WTC11 (cell line): ENCODE data around the gene CDK5R2. TPM values are rescaled to one million over a fixed set of nuclear protein-coding genes. Genes with fewer than 3 reads are reported as not detected.

ENCODE experiments used
- ATAC-seq: fragments of 200-7000 bp; cut with Tn5 transposase; 2 replicates; pipeline ENCODE4 v1.10.0; 2021; ENCODE audit warnings: mild to moderate bottlenecking, moderate library complexity
- CTCF ChIA-PET: fragments of 300-600 bp; sonication (Branson Sonifier 250); formaldehyde crosslinking; loops from one replicate; lab custom pipeline; 2021; ENCODE audit warnings: antibody characterized with exemption; lab: Charles Lee
- POLR2A ChIA-PET: fragments of 350-600 bp; sonication (Branson Sonifier 250); formaldehyde crosslinking; loops from one replicate; lab custom pipeline; 2021; ENCODE audit warnings: antibody characterized with exemption; lab: Charles Lee
- DNase-seq: peaks from one replicate; pipeline ENCODE4 v3.0.0; 2021; ENCODE audit warnings: low spot score
- H3K27ac Mint-ChIP-seq: 2 replicates; pipeline ENCODE4 v1.8.0; 2021; ENCODE audit warnings: mixed read lengths
- H3K27me3 Mint-ChIP-seq: 2 replicates; pipeline ENCODE4 v1.8.0; 2021; ENCODE audit warnings: low read depth, mild to moderate bottlenecking, moderate library complexity, mixed read lengths
- H3K36me3 Mint-ChIP-seq: 2 replicates; pipeline ENCODE4 v1.8.0; 2021; ENCODE audit warnings: mixed read lengths
- H3K4me1 Mint-ChIP-seq: 2 replicates; pipeline ENCODE4 v1.8.0; 2022; ENCODE audit warnings: mixed read lengths
- H3K4me3 Mint-ChIP-seq: 2 replicates; pipeline ENCODE4 v1.8.0; 2021; ENCODE audit warnings: mild to moderate bottlenecking, moderate library complexity, mixed read lengths
- H3K9me3 Mint-ChIP-seq: 2 replicates; pipeline ENCODE4 v1.8.0; 2021; ENCODE audit warnings: mixed read lengths
- CREB1 ChIP-seq: sonication (generic); formaldehyde crosslinking; IDR thresholded peaks from 2 replicates; pipeline ENCODE4 v1.8.0; 2023; ENCODE audit warnings: mild to moderate bottlenecking, missing genetic modification reagents
- ESRRA ChIP-seq: sonication (generic); formaldehyde crosslinking; IDR thresholded peaks from 2 replicates; pipeline ENCODE4 v1.8.1; 2022; ENCODE audit warnings: mild to moderate bottlenecking, missing genetic modification reagents, borderline replicate concordance
- FOXJ3 ChIP-seq: sonication (generic); formaldehyde crosslinking; IDR thresholded peaks from 2 replicates; pipeline ENCODE4 v1.9.0; 2021; ENCODE audit warnings: missing genetic modification reagents, mild to moderate bottlenecking, borderline replicate concordance
- GABPB1 ChIP-seq: sonication (generic); formaldehyde crosslinking; IDR thresholded peaks from 2 replicates; pipeline ENCODE4 v1.8.1; 2023; ENCODE audit warnings: mild to moderate bottlenecking, missing genetic modification reagents
- JUN ChIP-seq: sonication (generic); formaldehyde crosslinking; IDR thresholded peaks from 2 replicates; pipeline ENCODE4 v1.8.0; 2023; ENCODE audit warnings: mild to moderate bottlenecking, missing genetic modification reagents
- MYBL2 ChIP-seq: sonication (generic); formaldehyde crosslinking; IDR thresholded peaks from 2 replicates; pipeline ENCODE4 v1.8.1; 2023; ENCODE audit warnings: mild to moderate bottlenecking, moderate library complexity, missing genetic modification reagents
- NFYB ChIP-seq: sonication (generic); formaldehyde crosslinking; conservative IDR thresholded peaks from 2 replicates; pipeline ENCODE4 v1.8.0; 2022; ENCODE audit warnings: low read depth, missing genetic modification reagents
- SMAD4 ChIP-seq: sonication (generic); formaldehyde crosslinking; IDR thresholded peaks from 2 replicates; pipeline ENCODE4 v1.8.0; 2022; ENCODE audit warnings: mild to moderate bottlenecking, missing genetic modification reagents
- TCF7 ChIP-seq: sonication (generic); formaldehyde crosslinking; IDR thresholded peaks from 2 replicates; pipeline ENCODE4 v1.8.0; 2022; ENCODE audit warnings: mild to moderate bottlenecking, low read depth, missing genetic modification reagents, moderate library complexity
- ZNF121 ChIP-seq: sonication (generic); formaldehyde crosslinking; IDR thresholded peaks from 2 replicates; pipeline ENCODE4 v1.8.0; 2023; ENCODE audit warnings: missing genetic modification reagents
- ZNF219 ChIP-seq: sonication (generic); formaldehyde crosslinking; IDR thresholded peaks from 2 replicates; pipeline ENCODE4 v1.8.0; 2023; ENCODE audit warnings: missing genetic modification reagents, mild to moderate bottlenecking, borderline replicate concordance
- ZNF232 ChIP-seq: sonication (generic); formaldehyde crosslinking; IDR thresholded peaks from 2 replicates; pipeline ENCODE4 v1.8.0; 2022; ENCODE audit warnings: mild to moderate bottlenecking, missing genetic modification reagents
- total RNA-seq: library from RNA; stranded (reverse); gene quantifications from 3 replicates; pipeline ENCODE4 v1.2.3, GENCODE V29; 2021
- TF ChIP-seq, protein P1 (sequence below): sonication (generic); formaldehyde crosslinking; IDR thresholded peaks from 2 replicates; pipeline ENCODE4 v1.8.0; 2022; ENCODE audit warnings: missing genetic modification reagents
- TF ChIP-seq, protein P2 (sequence below): sonication (generic); formaldehyde crosslinking; IDR thresholded peaks from 2 replicates; pipeline ENCODE4 v1.8.1; 2022; ENCODE audit warnings: mild to moderate bottlenecking, moderate library complexity, missing genetic modification reagents
- TF ChIP-seq, protein P3 (sequence below): sonication (generic); formaldehyde crosslinking; IDR thresholded peaks from 2 replicates; pipeline ENCODE4 v1.8.1; 2023; ENCODE audit warnings: mild to moderate bottlenecking, missing genetic modification reagents
- TF ChIP-seq, protein P4 (sequence below): sonication (generic); formaldehyde crosslinking; IDR thresholded peaks from 2 replicates; pipeline ENCODE4 v1.8.0; 2022; ENCODE audit warnings: mild to moderate bottlenecking, missing genetic modification reagents
- TF ChIP-seq, protein P5 (sequence below): sonication (generic); formaldehyde crosslinking; IDR thresholded peaks from 2 replicates; pipeline ENCODE4 v1.8.0; 2022; ENCODE audit warnings: mild to moderate bottlenecking, missing genetic modification reagents
- TF ChIP-seq, protein P6 (sequence below): fragments of 250-450 bp; sonication (Bioruptor Pico); IDR thresholded peaks from 2 replicates; pipeline ENCODE4 v1.8.0; 2021; ENCODE audit warnings: mild to moderate bottlenecking
- TF ChIP-seq, protein P7 (sequence below): sonication (generic); formaldehyde crosslinking; IDR thresholded peaks from 2 replicates; pipeline ENCODE4 v1.8.1; 2022; ENCODE audit warnings: missing genetic modification reagents, borderline replicate concordance

Gene CDK5R2
- total RNA-seq, 1 experiment from 2014 or later: 0.26 TPM

DNA sequence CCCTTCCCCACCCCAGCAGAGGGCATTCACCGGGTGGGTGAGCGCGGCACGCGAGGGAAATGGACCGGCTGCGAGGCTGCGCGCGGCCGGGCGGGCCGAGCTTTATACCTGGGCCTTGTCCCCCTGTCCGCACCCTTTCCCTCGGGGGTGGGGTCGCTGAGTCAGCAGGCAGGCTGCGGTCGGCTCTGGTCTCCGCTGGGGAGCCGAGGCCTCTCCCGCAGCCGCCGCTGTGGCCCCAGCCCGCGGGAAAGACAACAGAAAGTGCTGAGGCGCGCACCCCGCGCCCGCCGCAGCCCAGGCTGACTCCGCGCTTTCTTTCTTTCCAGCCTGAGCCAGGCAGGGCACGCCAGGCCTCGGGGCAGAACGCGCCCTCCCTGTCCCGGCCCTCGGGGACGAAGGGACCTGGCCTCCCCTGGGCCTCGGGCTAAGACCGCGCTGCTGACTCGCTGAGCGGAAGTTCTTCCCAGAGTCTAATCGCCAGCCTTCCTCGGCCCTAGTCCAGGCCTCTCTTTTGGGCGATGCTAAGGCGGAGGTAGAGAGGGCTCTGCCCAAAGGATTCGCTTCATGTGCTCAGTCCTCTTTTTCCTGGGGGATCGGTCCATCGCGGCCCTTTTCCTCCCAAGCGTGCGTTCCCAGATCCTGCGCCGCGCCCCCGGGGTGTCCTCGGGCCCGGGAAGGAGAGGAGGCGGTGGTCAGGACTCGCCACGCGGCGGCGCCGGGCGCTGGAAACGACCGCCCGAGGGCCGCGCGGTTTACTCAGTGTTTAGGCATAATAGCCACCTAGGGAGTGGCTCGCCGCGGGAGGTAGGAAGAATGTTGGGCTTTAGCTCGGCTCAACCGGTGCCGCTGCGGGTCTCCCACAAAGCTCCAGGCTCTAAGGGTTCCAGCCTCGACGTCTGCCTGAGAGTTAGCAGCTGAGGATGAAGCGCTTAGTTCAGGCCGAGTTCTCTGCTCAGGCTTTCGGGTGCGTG, 34.2 kb downstream of the CDK5R2 start, which contains the start of gene CRYBA2 (continued):
- TF ChIP-seq, protein P1, sequence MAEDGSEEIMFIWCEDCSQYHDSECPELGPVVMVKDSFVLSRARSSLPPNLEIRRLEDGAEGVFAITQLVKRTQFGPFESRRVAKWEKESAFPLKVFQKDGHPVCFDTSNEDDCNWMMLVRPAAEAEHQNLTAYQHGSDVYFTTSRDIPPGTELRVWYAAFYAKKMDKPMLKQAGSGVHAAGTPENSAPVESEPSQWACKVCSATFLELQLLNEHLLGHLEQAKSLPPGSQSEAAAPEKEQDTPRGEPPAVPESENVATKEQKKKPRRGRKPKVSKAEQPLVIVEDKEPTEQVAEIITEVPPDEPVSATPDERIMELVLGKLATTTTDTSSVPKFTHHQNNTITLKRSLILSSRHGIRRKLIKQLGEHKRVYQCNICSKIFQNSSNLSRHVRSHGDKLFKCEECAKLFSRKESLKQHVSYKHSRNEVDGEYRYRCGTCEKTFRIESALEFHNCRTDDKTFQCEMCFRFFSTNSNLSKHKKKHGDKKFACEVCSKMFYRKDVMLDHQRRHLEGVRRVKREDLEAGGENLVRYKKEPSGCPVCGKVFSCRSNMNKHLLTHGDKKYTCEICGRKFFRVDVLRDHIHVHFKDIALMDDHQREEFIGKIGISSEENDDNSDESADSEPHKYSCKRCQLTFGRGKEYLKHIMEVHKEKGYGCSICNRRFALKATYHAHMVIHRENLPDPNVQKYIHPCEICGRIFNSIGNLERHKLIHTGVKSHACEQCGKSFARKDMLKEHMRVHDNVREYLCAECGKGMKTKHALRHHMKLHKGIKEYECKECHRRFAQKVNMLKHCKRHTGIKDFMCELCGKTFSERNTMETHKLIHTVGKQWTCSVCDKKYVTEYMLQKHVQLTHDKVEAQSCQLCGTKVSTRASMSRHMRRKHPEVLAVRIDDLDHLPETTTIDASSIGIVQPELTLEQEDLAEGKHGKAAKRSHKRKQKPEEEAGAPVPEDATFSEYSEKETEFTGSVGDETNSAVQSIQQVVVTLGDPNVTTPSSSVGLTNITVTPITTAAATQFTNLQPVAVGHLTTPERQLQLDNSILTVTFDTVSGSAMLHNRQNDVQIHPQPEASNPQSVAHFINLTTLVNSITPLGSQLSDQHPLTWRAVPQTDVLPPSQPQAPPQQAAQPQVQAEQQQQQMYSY (CRISPR knock-in tag): peak; percentile 55; the same call in 1 of the 2 replicates
- TF ChIP-seq JUN (CRISPR knock-in tag) (no peak), ESRRA (CRISPR knock-in tag) (no peak)

DNA sequence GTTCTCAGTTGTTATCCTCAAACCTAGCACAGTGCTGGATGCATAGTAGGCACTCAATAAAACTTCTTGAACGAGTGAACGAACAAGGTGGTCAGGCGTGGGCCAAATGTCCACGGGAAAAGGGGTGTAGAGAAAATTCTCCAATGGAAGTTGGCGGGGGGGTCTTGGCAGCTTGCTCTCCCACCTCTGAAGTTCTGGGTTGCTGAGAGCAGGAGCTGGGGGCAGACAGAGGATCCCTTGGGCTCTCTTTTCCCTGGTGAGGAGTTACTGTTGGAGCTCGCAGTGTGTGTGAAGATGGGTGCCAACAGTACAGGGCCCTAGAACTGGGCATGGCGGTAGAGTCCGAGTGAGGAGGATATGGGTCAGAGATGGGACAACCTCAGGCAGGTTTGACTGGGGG, 36.1 kb downstream of the CDK5R2 start:
- TF ChIP-seq FOXJ3 (CRISPR knock-in tag) (no peak), CREB1 (CRISPR knock-in tag) (no peak), NFYB (CRISPR knock-in tag) (no peak), GABPB1 (CRISPR knock-in tag) (no peak), ZNF121 (CRISPR knock-in tag) (no peak), ZNF232 (CRISPR knock-in tag) (no peak)
- TF ChIP-seq, protein P2, sequence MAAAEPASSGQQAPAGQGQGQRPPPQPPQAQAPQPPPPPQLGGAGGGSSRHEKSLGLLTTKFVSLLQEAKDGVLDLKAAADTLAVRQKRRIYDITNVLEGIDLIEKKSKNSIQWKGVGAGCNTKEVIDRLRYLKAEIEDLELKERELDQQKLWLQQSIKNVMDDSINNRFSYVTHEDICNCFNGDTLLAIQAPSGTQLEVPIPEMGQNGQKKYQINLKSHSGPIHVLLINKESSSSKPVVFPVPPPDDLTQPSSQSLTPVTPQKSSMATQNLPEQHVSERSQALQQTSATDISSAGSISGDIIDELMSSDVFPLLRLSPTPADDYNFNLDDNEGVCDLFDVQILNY (CRISPR knock-in tag): no peak
- TF ChIP-seq, protein P3, sequence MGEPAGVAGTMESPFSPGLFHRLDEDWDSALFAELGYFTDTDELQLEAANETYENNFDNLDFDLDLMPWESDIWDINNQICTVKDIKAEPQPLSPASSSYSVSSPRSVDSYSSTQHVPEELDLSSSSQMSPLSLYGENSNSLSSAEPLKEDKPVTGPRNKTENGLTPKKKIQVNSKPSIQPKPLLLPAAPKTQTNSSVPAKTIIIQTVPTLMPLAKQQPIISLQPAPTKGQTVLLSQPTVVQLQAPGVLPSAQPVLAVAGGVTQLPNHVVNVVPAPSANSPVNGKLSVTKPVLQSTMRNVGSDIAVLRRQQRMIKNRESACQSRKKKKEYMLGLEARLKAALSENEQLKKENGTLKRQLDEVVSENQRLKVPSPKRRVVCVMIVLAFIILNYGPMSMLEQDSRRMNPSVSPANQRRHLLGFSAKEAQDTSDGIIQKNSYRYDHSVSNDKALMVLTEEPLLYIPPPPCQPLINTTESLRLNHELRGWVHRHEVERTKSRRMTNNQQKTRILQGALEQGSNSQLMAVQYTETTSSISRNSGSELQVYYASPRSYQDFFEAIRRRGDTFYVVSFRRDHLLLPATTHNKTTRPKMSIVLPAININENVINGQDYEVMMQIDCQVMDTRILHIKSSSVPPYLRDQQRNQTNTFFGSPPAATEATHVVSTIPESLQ (CRISPR knock-in tag): no peak
- TF ChIP-seq, protein P4, sequence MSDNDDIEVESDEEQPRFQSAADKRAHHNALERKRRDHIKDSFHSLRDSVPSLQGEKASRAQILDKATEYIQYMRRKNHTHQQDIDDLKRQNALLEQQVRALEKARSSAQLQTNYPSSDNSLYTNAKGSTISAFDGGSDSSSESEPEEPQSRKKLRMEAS (CRISPR knock-in tag): no peak
- no peak for ATAC-seq

DNA sequence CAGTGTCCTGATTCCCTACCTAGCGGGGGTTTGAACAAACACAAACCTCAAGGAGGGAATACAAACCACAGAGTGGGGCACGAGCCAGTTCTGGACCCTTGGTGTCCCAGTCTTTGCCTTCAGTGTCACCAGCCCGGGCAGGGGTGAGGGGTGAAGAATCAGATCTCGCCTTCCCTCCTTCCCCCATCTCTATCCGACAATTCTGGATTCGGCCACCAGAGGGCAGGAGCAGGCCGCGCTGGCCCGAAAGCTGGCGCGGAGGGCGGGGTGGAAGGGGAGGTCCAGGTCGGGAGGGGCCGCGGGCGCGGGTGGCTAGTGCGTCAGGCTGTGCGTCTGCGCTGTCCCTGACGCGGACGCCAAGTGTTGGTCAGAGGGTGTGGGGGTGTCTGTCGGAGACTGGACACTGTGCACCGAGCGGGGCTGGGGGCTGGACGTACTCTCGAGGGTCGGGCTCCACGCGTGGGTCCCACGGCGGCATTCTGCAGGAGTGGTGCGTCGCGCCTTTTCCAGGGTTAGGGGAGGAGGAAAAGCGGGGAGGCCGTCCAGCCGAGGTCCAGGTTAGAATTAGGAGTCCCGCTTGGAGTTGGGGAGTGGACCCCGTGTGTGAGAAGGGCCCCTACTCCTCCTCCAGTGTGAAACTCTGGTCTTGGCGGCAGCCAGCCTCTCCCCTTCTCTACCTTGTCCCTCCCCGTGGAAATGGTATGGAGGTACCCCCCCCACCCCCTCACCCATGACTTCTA, 36.7 kb downstream of the CDK5R2 start:
- Mint-ChIP-seq H3K4me3 (peak overlapping the region; percentile 60), H3K36me3 (no peaks in the 10 kb centered on the region), H3K4me1 (peaks cover 26% of the 10 kb centered on the region), H3K27ac (no peak overlapping the region), H3K9me3 (no peaks in the 10 kb centered on the region), H3K27me3 (peaks cover 100% of the 10 kb centered on the region)
- CTCF ChIA-PET: interaction anchor here (0.6 to 10.6 kb wide), 26 partner anchors 9 to 576 kb away, joined by 3 to 158 read pairs (median 4); partner anchors contain the start of genes CDK5R2, FEV and IHH
- POLR2A ChIA-PET: no interaction called here
- DNase-seq: peak; percentile 93
- ATAC-seq: peak; percentile 49
- TF ChIP-seq, protein P5, sequence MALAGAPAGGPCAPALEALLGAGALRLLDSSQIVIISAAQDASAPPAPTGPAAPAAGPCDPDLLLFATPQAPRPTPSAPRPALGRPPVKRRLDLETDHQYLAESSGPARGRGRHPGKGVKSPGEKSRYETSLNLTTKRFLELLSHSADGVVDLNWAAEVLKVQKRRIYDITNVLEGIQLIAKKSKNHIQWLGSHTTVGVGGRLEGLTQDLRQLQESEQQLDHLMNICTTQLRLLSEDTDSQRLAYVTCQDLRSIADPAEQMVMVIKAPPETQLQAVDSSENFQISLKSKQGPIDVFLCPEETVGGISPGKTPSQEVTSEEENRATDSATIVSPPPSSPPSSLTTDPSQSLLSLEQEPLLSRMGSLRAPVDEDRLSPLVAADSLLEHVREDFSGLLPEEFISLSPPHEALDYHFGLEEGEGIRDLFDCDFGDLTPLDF: no peak
- TF ChIP-seq, protein P6, sequence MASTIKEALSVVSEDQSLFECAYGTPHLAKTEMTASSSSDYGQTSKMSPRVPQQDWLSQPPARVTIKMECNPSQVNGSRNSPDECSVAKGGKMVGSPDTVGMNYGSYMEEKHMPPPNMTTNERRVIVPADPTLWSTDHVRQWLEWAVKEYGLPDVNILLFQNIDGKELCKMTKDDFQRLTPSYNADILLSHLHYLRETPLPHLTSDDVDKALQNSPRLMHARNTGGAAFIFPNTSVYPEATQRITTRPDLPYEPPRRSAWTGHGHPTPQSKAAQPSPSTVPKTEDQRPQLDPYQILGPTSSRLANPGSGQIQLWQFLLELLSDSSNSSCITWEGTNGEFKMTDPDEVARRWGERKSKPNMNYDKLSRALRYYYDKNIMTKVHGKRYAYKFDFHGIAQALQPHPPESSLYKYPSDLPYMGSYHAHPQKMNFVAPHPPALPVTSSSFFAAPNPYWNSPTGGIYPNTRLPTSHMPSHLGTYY (CRISPR knock-in tag): no peak
- TF ChIP-seq FOXJ3 (CRISPR knock-in tag) (no peak), MYBL2 (CRISPR knock-in tag) (0 out of 2 replicates have a peak, but pooled peaks have one; percentile 46), SMAD4 (no peak), ZNF219 (no peak), TCF7 (no peak)
- TF ChIP-seq, protein P7, sequence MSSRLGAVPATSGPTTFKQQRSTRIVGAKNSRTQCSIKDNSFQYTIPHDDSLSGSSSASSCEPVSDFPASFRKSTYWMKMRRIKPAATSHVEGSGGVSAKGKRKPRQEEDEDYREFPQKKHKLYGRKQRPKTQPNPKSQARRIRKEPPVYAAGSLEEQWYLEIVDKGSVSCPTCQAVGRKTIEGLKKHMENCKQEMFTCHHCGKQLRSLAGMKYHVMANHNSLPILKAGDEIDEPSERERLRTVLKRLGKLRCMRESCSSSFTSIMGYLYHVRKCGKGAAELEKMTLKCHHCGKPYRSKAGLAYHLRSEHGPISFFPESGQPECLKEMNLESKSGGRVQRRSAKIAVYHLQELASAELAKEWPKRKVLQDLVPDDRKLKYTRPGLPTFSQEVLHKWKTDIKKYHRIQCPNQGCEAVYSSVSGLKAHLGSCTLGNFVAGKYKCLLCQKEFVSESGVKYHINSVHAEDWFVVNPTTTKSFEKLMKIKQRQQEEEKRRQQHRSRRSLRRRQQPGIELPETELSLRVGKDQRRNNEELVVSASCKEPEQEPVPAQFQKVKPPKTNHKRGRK (CRISPR knock-in tag): no peak

More for the DNA sequence above, 36.1 kb downstream of the CDK5R2 start:
- ChIA-PET POLR2A (no interaction called here), CTCF (interaction anchor here (0.6 to 10.6 kb wide), 16 partner anchors 10 to 125 kb away, joined by 3 to 158 read pairs (median 4); partner anchors contain the start of gene FEV)
- no peak overlapping the region for H3K4me3 Mint-ChIP-seq
- no peaks in the 10 kb centered on the region for H3K36me3 Mint-ChIP-seq
- no peaks in the 10 kb centered on the region for H3K9me3 Mint-ChIP-seq
- peaks cover 100% of the 10 kb centered on the region for H3K27me3 Mint-ChIP-seq
- H3K27ac Mint-ChIP-seq: no peak overlapping the region
- H3K4me1 Mint-ChIP-seq: peaks cover 21% of the 10 kb centered on the region
- no peak for DNase-seq
